ENCODE results near the gene SRC. TPM values are rescaled to one million over a fixed set of nuclear protein-coding genes. Genes with fewer than 3 reads are reported as not detected.

The SRC gene
- total and polyA plus RNA-seq, 10 donors, result 7.0 to 68.0 (median 31.2) TPM

- Histone ChIP-seq H3K36me3 (no peaks in the 10 kb centered on the region), H3K4me1 (no peaks in the 10 kb centered on the region), H3K27me3 (replicated peaks in 1 of 7) (peaks cover 0 to 54% (median 13%) of the 10 kb centered on the region in 7 donors), H3K9me3 (no peaks in the 10 kb centered on the region), H3K4me3 (no peak overlapping the region), H3K27ac (no peak overlapping the region)
- DNase-seq, result no peak
- 73 to 79% (median 77%) methylated on average over 18 of the region's 18 CpGs for WGBS, 5 donors
- TF ChIP-seq POLR2AphosphoS5 (IDR thresholded peaks at IDR 0.05), result no peak
- TF ChIP-seq POLR2A (IDR thresholded peaks at IDR 0.05), result no peak
- no peak for TF ChIP-seq CTCF (IDR thresholded peaks at IDR 0.05 in 8 of 11, conservative IDR thresholded peaks at IDR 0.05 in 3 of 11)
- intact Hi-C loops (cut with DNase I; ENCODE audit: low total_unique reads), result no loop called here
Measured at GRCh38 chr20:37426106-37426505, 80.2 kb downstream of the SRC start.

- Histone ChIP-seq H3K27ac (no peak overlapping the region), H3K36me3 (no peaks in the 10 kb centered on the region), H3K4me1 (no peaks in the 10 kb centered on the region), H3K27me3 (replicated peaks in 1 of 7) (peaks cover 0 to 54% (median 13%) of the 10 kb centered on the region in 7 donors), H3K9me3 (no peaks in the 10 kb centered on the region), H3K4me3 (no peak overlapping the region)
- DNase-seq, result no peak
- intact Hi-C loops (cut with DNase I; ENCODE audit: low total_unique reads), result no loop called here
- WGBS, 5 donors, result 78 to 90% (median 85%) methylated on average over 3 of the region's 3 CpGs
- TF ChIP-seq POLR2A (IDR thresholded peaks at IDR 0.05) (no peak), POLR2AphosphoS5 (IDR thresholded peaks at IDR 0.05) (no peak), CTCF (IDR thresholded peaks at IDR 0.05 in 8 of 11, conservative IDR thresholded peaks at IDR 0.05 in 3 of 11) (no peak)
Measured at GRCh38 chr20:37426978-37427377, 81.0 kb downstream of the SRC start.

GRCh38 chr20:37430044-37430443 lies 84.1 kb downstream of the SRC start:
- no peaks in the 10 kb centered on the region for H3K9me3 ChIP-seq
- H3K27me3 ChIP-seq (replicated peaks in 1 of 7), result peaks cover 0 to 24% (median 0%) of the 10 kb centered on the region in 7 donors
- H3K4me3 ChIP-seq, result no peak overlapping the region
- no peak overlapping the region for H3K27ac ChIP-seq
- DNase-seq, result no peak
- TF ChIP-seq CTCF (IDR thresholded peaks at IDR 0.05 in 8 of 11, conservative IDR thresholded peaks at IDR 0.05 in 3 of 11), result no peak
- no peak for TF ChIP-seq POLR2AphosphoS5 (IDR thresholded peaks at IDR 0.05)
- TF ChIP-seq POLR2A (IDR thresholded peaks at IDR 0.05), result no peak
- H3K4me1 ChIP-seq, result no peaks in the 10 kb centered on the region
- no peaks in the 10 kb centered on the region for H3K36me3 ChIP-seq
- intact Hi-C loops (cut with DNase I; ENCODE audit: low total_unique reads), result no loop called here

GRCh38 chr20:37430778-37431460 lies 85.0 kb downstream of the SRC start:
- Histone ChIP-seq H3K9me3 (no peaks in the 10 kb centered on the region), H3K27ac (no peak overlapping the region), H3K4me1 (no peaks in the 10 kb centered on the region), H3K36me3 (no peaks in the 10 kb centered on the region), H3K4me3 (no peak overlapping the region), H3K27me3 (replicated peaks in 1 of 7) (peaks cover 0 to 16% (median 0%) of the 10 kb centered on the region in 7 donors)
- intact Hi-C loops (cut with DNase I; ENCODE audit: low total_unique reads), result no loop called here
- no peak for TF ChIP-seq POLR2AphosphoS5 (IDR thresholded peaks at IDR 0.05)
- no peak for TF ChIP-seq POLR2A (IDR thresholded peaks at IDR 0.05)
- no peak for TF ChIP-seq CTCF (IDR thresholded peaks at IDR 0.05 in 8 of 11, conservative IDR thresholded peaks at IDR 0.05 in 3 of 11)
- no peak for DNase-seq
- 80 to 88% (median 83%) methylated on average over 7 of the region's 7 CpGs for WGBS, 5 donors
